HEK293 (cell line): ENCODE data around the gene ZNF326.
A peak's percentile ranks its signal among the peaks of the same experiment; 100 is the strongest.
"Not testable (repeated sequence)": the region's sequence is repeated elsewhere in the genome, so short reads cannot be mapped to it uniquely, and the experiment has no call there.

ENCODE experiments used
- CTCF ChIA-PET: fragments of 350-600 bp; formaldehyde crosslinking; extraction: SDS; loops from one replicate; lab custom pipeline; 2021; ENCODE audit warnings: antibody characterized with exemption; lab: Yijun Ruan, JAX
- POLR2A ChIA-PET: fragments of 300-600 bp; formaldehyde crosslinking; extraction: SDS; loops from one replicate; lab custom pipeline; 2020; ENCODE audit warnings: antibody characterized with exemption, inconsistent platforms; lab: Yijun Ruan, JAX
- H3K27ac ChIP-seq: fragments of 200-500 bp; sonication (Bioruptor generic); 2 replicates; pipeline ENCODE4 v1.5.1; 2014; ENCODE audit warnings: low read depth, low read length, control low read depth, inconsistent platforms; ENCODE audit errors: extremely low read depth
- H3K36me3 ChIP-seq, 2 experiments: fragments of 200-500 bp in 1 of 2; sonication (Bioruptor generic) in 1 of 2; 1 replicate in 1 of 2; 2 replicates in 1 of 2; pipeline ENCODE4 v1.5.1; 2014 to 2017; ENCODE audit warnings: inconsistent platforms in 2 of 2, low read length in 2 of 2; ENCODE audit not compliant: control insufficient read depth in 2 of 2, insufficient read depth in 1 of 2
- H3K4me1 ChIP-seq: fragments of 200-500 bp; sonication (Bioruptor generic); 2 replicates; pipeline ENCODE4 v1.5.1; 2014; ENCODE audit warnings: mild to moderate bottlenecking, low read length, inconsistent platforms; ENCODE audit not compliant: control insufficient read depth, insufficient read depth
- H3K4me3 ChIP-seq: 2 replicates; pipeline ENCODE4 v1.5.1; 2011; ENCODE audit warnings: low read depth, mild to moderate bottlenecking, control low read depth, low read length, moderate library complexity
- H3K9me3 ChIP-seq: fragments of 200-500 bp; sonication (Bioruptor generic); 2 replicates; pipeline ENCODE4 v1.5.1; 2014; ENCODE audit warnings: low read depth, low read length, inconsistent platforms; ENCODE audit not compliant: control insufficient read depth, insufficient read depth
- FEZF1 ChIP-seq: fragments of 450-650 bp; formaldehyde crosslinking; IDR thresholded peaks from 2 replicates; pipeline ENCODE4 v1.5.1; 2016; ENCODE audit warnings: missing biosample characterization, missing genetic modification characterization
- GFI1B ChIP-seq: fragments of 450-650 bp; formaldehyde crosslinking; IDR thresholded peaks from 2 replicates; pipeline ENCODE4 v1.5.1; 2016; ENCODE audit warnings: missing biosample characterization, missing genetic modification characterization
- MZF1 ChIP-seq: fragments of 450-650 bp; formaldehyde crosslinking; IDR thresholded peaks from 2 replicates; pipeline ENCODE4 v1.5.1; 2017; ENCODE audit warnings: missing biosample characterization, missing genetic modification characterization, borderline replicate concordance
- OSR2 ChIP-seq: fragments of 450-650 bp; formaldehyde crosslinking; IDR thresholded peaks from 2 replicates; pipeline ENCODE4 v1.5.1; 2016; ENCODE audit warnings: missing biosample characterization, missing genetic modification characterization
- TCF7L2 ChIP-seq: IDR thresholded peaks from 2 replicates; pipeline ENCODE4 v1.6.1; 2011; ENCODE audit warnings: low read depth, mild to moderate bottlenecking, inconsistent platforms, low read length, moderate library complexity, borderline replicate concordance
- TRIM28 ChIP-seq: IDR thresholded peaks from 2 replicates; pipeline ENCODE4 v1.6.1; 2011; ENCODE audit warnings: low read length, control low read depth, borderline replicate concordance
- ZFP69B ChIP-seq: fragments of 450-650 bp; formaldehyde crosslinking; IDR thresholded peaks from 2 replicates; pipeline ENCODE4 v1.5.1; 2016; ENCODE audit warnings: missing biosample characterization, missing genetic modification characterization
- ZNF146 ChIP-seq: fragments of 450-650 bp; formaldehyde crosslinking; IDR thresholded peaks from 2 replicates; pipeline ENCODE4 v1.5.1; 2016; ENCODE audit warnings: missing biosample characterization, missing genetic modification characterization
- ZNF433 ChIP-seq: fragments of 450-650 bp; formaldehyde crosslinking; IDR thresholded peaks from 2 replicates; pipeline ENCODE4 v1.5.1; 2016; ENCODE audit warnings: missing biosample characterization, missing genetic modification characterization, low read depth
- ZNF843 ChIP-seq: fragments of 450-650 bp; formaldehyde crosslinking; IDR thresholded peaks from 2 replicates; pipeline ENCODE4 v1.5.1; 2016; ENCODE audit warnings: missing biosample characterization, missing genetic modification characterization
- ZSCAN23 ChIP-seq: fragments of 450-650 bp; formaldehyde crosslinking; IDR thresholded peaks from 2 replicates; pipeline ENCODE4 v1.5.1; 2016; ENCODE audit warnings: missing biosample characterization, missing genetic modification characterization
- TF ChIP-seq, protein P1 (sequence below): fragments of 450-650 bp; formaldehyde crosslinking; IDR thresholded peaks from 2 replicates; pipeline ENCODE4 v1.5.1; 2016; ENCODE audit warnings: missing biosample characterization, missing genetic modification characterization
- TF ChIP-seq, protein P2 (sequence below): fragments of 450-650 bp; formaldehyde crosslinking; IDR thresholded peaks from 2 replicates; pipeline ENCODE4 v1.5.1; 2016; ENCODE audit warnings: missing biosample characterization, missing genetic modification characterization
- TF ChIP-seq, protein P3 (sequence below): fragments of 450-650 bp; IDR thresholded peaks from 2 replicates; pipeline ENCODE4 v1.5.1; 2018; ENCODE audit warnings: missing biosample characterization, mild to moderate bottlenecking, missing genetic modification characterization
- TF ChIP-seq, protein P4 (sequence below): fragments of 450-650 bp; formaldehyde crosslinking; IDR thresholded peaks from 2 replicates; pipeline ENCODE4 v1.5.1; 2017; ENCODE audit warnings: missing biosample characterization, missing genetic modification characterization

The ZNF326 gene

DNA sequence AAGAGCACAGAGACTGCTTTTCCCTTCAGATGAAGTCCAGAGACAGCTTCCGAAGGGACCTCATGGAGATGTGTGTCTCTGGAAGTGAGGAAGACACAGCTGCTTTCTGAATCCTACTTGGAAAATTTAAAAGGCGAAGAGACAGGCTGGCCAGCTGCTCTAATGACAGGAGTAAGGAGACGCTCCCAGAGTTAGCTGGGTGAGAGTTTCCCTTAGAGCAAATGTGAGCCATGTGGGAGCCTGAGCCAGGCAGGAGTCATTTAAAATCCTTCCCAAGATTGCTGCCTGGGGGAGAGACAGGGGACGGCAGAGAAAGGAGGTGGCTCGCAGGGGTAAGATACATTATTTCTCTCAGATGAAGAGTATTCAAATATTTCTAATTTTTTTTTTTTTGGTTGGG is 53.1 kb downstream of the ZNF326 start (continued):
- TF ChIP-seq, protein P1, sequence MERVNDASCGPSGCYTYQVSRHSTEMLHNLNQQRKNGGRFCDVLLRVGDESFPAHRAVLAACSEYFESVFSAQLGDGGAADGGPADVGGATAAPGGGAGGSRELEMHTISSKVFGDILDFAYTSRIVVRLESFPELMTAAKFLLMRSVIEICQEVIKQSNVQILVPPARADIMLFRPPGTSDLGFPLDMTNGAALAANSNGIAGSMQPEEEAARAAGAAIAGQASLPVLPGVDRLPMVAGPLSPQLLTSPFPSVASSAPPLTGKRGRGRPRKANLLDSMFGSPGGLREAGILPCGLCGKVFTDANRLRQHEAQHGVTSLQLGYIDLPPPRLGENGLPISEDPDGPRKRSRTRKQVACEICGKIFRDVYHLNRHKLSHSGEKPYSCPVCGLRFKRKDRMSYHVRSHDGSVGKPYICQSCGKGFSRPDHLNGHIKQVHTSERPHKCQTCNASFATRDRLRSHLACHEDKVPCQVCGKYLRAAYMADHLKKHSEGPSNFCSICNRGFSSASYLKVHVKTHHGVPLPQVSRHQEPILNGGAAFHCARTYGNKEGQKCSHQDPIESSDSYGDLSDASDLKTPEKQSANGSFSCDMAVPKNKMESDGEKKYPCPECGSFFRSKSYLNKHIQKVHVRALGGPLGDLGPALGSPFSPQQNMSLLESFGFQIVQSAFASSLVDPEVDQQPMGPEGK (tag by site-specific recombination) = no peak
- TF ChIP-seq ZSCAN23 (tag by site-specific recombination) = no peak
- TF ChIP-seq, all 188 proteins: peak for 0

DNA sequence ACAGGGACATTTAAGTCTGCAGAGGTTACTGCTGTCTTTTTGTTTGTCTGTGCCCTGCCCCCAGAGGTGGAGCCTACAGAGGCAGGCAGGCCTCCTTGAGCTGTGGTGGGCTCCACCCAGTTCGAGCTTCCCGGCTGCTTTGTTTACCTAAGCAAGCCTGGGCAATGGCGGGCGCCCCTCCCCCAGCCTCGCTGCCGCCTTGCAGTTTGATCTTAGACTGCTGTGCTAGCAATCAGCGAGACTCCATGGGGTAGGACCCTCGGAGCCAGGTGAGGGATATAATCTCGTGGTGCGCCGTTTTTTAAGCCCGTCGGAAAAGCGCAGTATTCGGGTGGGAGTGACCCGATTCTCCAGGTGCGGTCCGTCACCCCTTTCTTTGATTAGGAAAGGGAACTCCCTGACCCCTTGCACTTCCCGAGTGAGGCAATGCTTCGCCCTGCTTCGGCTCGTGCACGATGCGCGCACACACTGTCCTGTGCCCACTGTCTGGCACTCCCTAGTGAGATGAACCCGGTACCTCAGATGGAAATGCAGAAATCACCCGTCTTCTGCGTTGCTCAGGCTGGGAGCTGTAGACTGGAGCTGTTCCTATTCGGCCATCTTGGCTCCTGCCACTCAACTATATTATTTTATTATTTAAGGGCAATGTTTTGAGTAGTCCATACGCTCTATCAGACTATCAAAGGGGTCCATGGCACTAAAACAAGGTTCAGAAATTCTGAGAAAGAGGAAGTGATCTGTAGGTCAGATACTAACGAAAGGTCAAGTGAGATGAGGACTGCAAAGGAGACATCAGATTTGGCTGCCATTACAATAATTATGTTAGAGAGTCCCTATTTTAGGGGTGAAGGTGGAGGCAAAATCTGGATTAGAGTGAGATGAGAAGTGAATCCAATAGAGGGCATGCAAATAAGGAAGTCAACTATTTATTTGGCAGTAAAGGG is 68.1 kb downstream of the ZNF326 start:
- H3K4me3 ChIP-seq, H3K4me1 ChIP-seq, H3K27ac ChIP-seq, POLR2A ChIA-PET, H3K9me3 ChIP-seq, H3K36me3 ChIP-seq: not testable (repeated sequence)
- TF ChIP-seq ZFP69B (tag by site-specific recombination) = peak; percentile 26; the same call in 1 of the 2 replicates
- TF ChIP-seq, all 188 proteins: peak for 1; not testable (repeated sequence) for 187
- CTCF ChIA-PET = interaction anchor here (1.1 kb wide), 1 partner anchor 17 kb away, joined by 4 read pairs; no protein-coding TSS in a partner anchor

DNA sequence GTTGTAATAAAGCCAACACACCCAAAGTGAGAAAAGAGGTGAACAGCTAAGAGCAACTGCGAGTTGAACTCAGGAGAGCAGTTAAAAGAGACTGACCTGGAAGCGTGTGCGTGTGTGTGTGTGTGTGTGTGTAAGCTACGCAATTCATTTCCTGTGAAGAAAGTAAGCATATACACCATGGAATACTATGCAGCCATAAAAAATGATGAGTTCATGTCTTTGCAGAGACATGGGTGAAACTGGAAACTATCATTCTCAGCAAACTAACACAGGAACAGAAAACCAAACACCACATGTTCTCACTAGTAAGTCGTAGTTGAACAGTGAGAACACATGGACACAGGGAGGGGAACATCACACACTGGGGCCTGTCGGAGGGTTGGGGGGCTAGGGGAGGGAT is 69.2 kb downstream of the ZNF326 start:
- H3K36me3 ChIP-seq, POLR2A ChIA-PET, H3K9me3 ChIP-seq, H3K4me1 ChIP-seq, H3K27ac ChIP-seq, H3K4me3 ChIP-seq: not testable (repeated sequence)
- peak; percentile 94 for TF ChIP-seq ZNF146 (tag by site-specific recombination)
- CTCF ChIA-PET = interaction anchor here (0.6 kb wide), 1 partner anchor 205 kb away, joined by 3 read pairs; no protein-coding TSS in a partner anchor

DNA sequence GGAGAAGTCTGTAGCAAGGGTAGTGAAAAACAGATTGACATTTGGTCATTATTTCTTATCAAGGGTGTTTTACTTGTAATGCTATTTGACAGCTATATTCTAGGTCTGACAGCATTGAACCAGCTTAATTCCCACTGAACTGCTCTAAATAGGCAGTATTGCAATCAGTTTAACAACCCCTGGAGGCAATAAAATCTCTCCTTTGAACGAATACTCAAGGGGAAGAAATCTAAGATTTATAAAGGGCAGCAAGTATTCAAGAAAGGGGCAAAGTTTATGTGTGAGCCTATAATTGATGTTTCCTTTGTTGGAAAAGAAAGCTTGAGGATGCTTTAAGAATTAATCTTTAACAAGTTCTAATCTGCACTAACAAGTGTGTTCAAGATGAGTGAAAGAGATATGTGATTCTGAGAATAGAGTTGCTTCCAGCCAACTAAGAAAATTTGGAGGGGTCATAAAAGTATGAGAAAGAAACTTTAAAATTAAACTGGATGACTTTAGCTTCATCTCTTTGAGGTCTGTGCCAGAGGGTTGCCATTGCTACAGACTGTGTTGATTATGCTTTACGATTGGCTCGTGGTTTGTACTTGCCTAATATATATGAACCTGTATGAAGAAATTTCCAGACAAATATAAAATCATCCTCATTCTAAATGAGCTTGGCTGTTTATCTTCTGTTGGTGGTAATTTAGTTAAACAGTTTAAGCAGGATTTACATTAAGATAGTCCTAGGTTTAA is 72.5 kb downstream of the ZNF326 start:
- Histone ChIP-seq H3K36me3 (no peaks in the 10 kb centered on the region), H3K4me1 (no peaks in the 10 kb centered on the region)
- POLR2A ChIA-PET = no interaction called here
- peak; percentile 14; the same call in 1 of the 2 replicates for TF ChIP-seq MZF1 (tag by site-specific recombination)
- TF ChIP-seq TRIM28 = peak; percentile 57; the same call in 1 of the 2 replicates
- peak; percentile 78 for TF ChIP-seq OSR2
- TF ChIP-seq TCF7L2 = peak; percentile 92
- TF ChIP-seq FEZF1 (tag by site-specific recombination) = peak; percentile 71
- TF ChIP-seq, protein P2, sequence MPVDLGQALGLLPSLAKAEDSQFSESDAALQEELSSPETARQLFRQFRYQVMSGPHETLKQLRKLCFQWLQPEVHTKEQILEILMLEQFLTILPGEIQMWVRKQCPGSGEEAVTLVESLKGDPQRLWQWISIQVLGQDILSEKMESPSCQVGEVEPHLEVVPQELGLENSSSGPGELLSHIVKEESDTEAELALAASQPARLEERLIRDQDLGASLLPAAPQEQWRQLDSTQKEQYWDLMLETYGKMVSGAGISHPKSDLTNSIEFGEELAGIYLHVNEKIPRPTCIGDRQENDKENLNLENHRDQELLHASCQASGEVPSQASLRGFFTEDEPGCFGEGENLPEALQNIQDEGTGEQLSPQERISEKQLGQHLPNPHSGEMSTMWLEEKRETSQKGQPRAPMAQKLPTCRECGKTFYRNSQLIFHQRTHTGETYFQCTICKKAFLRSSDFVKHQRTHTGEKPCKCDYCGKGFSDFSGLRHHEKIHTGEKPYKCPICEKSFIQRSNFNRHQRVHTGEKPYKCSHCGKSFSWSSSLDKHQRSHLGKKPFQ = 0 out of 2 replicates have a peak, but pooled peaks have one; percentile 53
- TF ChIP-seq ZNF433 (tag by site-specific recombination) = no peak
- TF ChIP-seq GFI1B = no peak
- TF ChIP-seq, protein P3, sequence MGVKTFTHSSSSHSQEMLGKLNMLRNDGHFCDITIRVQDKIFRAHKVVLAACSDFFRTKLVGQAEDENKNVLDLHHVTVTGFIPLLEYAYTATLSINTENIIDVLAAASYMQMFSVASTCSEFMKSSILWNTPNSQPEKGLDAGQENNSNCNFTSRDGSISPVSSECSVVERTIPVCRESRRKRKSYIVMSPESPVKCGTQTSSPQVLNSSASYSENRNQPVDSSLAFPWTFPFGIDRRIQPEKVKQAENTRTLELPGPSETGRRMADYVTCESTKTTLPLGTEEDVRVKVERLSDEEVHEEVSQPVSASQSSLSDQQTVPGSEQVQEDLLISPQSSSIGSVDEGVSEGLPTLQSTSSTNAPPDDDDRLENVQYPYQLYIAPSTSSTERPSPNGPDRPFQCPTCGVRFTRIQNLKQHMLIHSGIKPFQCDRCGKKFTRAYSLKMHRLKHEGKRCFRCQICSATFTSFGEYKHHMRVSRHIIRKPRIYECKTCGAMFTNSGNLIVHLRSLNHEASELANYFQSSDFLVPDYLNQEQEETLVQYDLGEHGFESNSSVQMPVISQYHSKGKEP (tag by site-specific recombination) = 0 out of 2 replicates have a peak, but pooled peaks have one; percentile 37
- TF ChIP-seq, protein P4, sequence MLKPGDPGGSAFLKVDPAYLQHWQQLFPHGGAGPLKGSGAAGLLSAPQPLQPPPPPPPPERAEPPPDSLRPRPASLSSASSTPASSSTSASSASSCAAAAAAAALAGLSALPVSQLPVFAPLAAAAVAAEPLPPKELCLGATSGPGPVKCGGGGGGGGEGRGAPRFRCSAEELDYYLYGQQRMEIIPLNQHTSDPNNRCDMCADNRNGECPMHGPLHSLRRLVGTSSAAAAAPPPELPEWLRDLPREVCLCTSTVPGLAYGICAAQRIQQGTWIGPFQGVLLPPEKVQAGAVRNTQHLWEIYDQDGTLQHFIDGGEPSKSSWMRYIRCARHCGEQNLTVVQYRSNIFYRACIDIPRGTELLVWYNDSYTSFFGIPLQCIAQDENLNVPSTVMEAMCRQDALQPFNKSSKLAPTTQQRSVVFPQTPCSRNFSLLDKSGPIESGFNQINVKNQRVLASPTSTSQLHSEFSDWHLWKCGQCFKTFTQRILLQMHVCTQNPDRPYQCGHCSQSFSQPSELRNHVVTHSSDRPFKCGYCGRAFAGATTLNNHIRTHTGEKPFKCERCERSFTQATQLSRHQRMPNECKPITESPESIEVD (tag by site-specific recombination) = peak; percentile 86
- TF ChIP-seq ZNF843 (tag by site-specific recombination) = peak; percentile 74; the same call in 1 of the 2 replicates
- TF ChIP-seq, all 188 proteins: peak for 9
- Histone ChIP-seq H3K4me3 (no peak overlapping the region), H3K9me3 (no peaks in the 10 kb centered on the region), H3K27ac (no peak overlapping the region)
- CTCF ChIA-PET = interaction anchor here (1.0 to 2.1 kb wide), 2 partner anchors 21 to 66 kb away, joined by 3 to 8 read pairs; no protein-coding TSS in a partner anchor
